IMR-90 (cell line): ENCODE results near the gene TPD52L2. TPM values are rescaled to one million over a fixed set of nuclear protein-coding genes. Genes with fewer than 3 reads are reported as not detected.

Experiments used
- ATAC-seq: fragments of 200-7000 bp; cut with Tn5 transposase; 2 replicates; pipeline ENCODE4 v1.9.1; 2020; ENCODE audit warnings: low read depth, mild to moderate bottlenecking, moderate library complexity
- BruUV-seq: library from RNA; stranded (reverse); fragments of 400-500 nt; replicated peaks from 2 replicates; lab custom pipeline; 2021; lab: Mats Ljungman, UMichigan
- CTCF ChIA-PET: fragments of 300-600 bp; formaldehyde crosslinking; extraction: SDS; loops from one replicate; lab custom pipeline; 2021; ENCODE audit warnings: antibody characterized with exemption; lab: Yijun Ruan, JAX
- POLR2A ChIA-PET: fragments of 300-600 bp; sonication (Branson Sonifier 250); formaldehyde crosslinking; loops from one replicate; lab custom pipeline; 2022; ENCODE audit warnings: antibody characterized with exemption; ENCODE audit not compliant: unreplicated experiment; lab: Charles Lee
- DNase-seq: peaks from one replicate; pipeline ENCODE4 v3.0.0; 2013
- H2AFZ ChIP-seq: replicated peaks from 2 replicates; pipeline ENCODE3; 2013; ENCODE audit warnings: low read length, mild to moderate bottlenecking; ENCODE audit not compliant: poor library complexity
- H2AK5ac ChIP-seq: 2 replicates; pipeline ENCODE4 v1.6.1; 2013; ENCODE audit warnings: low read depth, low read length, inconsistent platforms
- H2AK9ac ChIP-seq: replicated peaks from 2 replicates; pipeline ENCODE3; 2013; ENCODE audit warnings: mild to moderate bottlenecking, low read depth, low read length, moderate library complexity; ENCODE audit not compliant: poor library complexity
- H2BK120ac ChIP-seq: 2 replicates; pipeline ENCODE4 v1.6.1; 2013; ENCODE audit warnings: low read depth, low read length, inconsistent platforms
- H2BK15ac ChIP-seq: 3 replicates; pipeline ENCODE4 v1.6.1; 2013; ENCODE audit warnings: low read depth, low read length, inconsistent platforms
- H2BK20ac ChIP-seq: 2 replicates; pipeline ENCODE4 v1.6.1; 2013; ENCODE audit warnings: low read depth, mild to moderate bottlenecking, inconsistent platforms, low read length, moderate library complexity
- H2BK5ac ChIP-seq: 2 replicates; pipeline ENCODE4 v1.6.1; 2013; ENCODE audit warnings: mild to moderate bottlenecking, low read depth, low read length, inconsistent platforms; ENCODE audit not compliant: poor library complexity, severe bottlenecking
- H3K14ac ChIP-seq: replicated peaks from 2 replicates; pipeline ENCODE4 v1.6.1; 2013; ENCODE audit warnings: low read depth, low read length, inconsistent platforms
- H3K18ac ChIP-seq: 2 replicates; pipeline ENCODE4 v1.6.1; 2013; ENCODE audit warnings: low read depth, low read length, control low read depth
- H3K23ac ChIP-seq: 2 replicates; pipeline ENCODE4 v1.6.1; 2013; ENCODE audit warnings: low read depth, low read length, inconsistent platforms
- H3K27ac ChIP-seq: 2 replicates; pipeline ENCODE4 v1.5.1; 2013; ENCODE audit warnings: mild to moderate bottlenecking, control low read depth, low read length; ENCODE audit not compliant: insufficient read depth
- H3K27me3 ChIP-seq: 2 replicates; pipeline ENCODE4 v1.6.1; 2013; ENCODE audit warnings: low read length; ENCODE audit not compliant: control insufficient read depth, insufficient read depth
- H3K36me3 ChIP-seq: 2 replicates; pipeline ENCODE4 v1.6.1; 2013; ENCODE audit warnings: low read length, mixed read lengths; ENCODE audit not compliant: control insufficient read depth, insufficient read depth
- H3K4ac ChIP-seq: 2 replicates; pipeline ENCODE4 v1.6.1; 2013; ENCODE audit warnings: low read depth, low read length, inconsistent platforms
- H3K4me1 ChIP-seq: 2 replicates; pipeline ENCODE4 v1.6.1; 2013; ENCODE audit warnings: low read length, mixed read lengths; ENCODE audit not compliant: control insufficient read depth, insufficient read depth
- H3K4me2 ChIP-seq: 2 replicates; pipeline ENCODE4 v1.6.1; 2013; ENCODE audit warnings: low read depth, mild to moderate bottlenecking, control low read depth, low read length, moderate library complexity
- H3K4me3 ChIP-seq: 2 replicates; pipeline ENCODE4 v1.5.1; 2013; ENCODE audit warnings: low read depth, mild to moderate bottlenecking, control low read depth, low read length, moderate library complexity; ENCODE audit not compliant: insufficient read depth
- H3K56ac ChIP-seq: 2 replicates; pipeline ENCODE4 v1.6.1; 2013; ENCODE audit warnings: low read length, inconsistent platforms; ENCODE audit not compliant: insufficient read depth; ENCODE audit errors: extremely low read depth
- H3K79me1 ChIP-seq, 2 experiments: 2 replicates each; pipeline ENCODE4 v1.6.1; 2013; ENCODE audit warnings: low read length in 2 of 2, inconsistent platforms in 1 of 2, low read depth in 1 of 2
- H3K9ac ChIP-seq: 2 replicates; pipeline ENCODE4 v1.6.1; 2013; ENCODE audit warnings: low read depth, low read length, control low read depth
- H3K9me1 ChIP-seq: 2 replicates; pipeline ENCODE4 v1.6.1; 2013; ENCODE audit warnings: low read length, inconsistent platforms; ENCODE audit not compliant: insufficient read depth
- H3K9me3 ChIP-seq: 2 replicates; pipeline ENCODE4 v1.6.1; 2013; ENCODE audit warnings: low read length; ENCODE audit not compliant: control insufficient read depth, insufficient read depth
- H4K20me1 ChIP-seq: 2 replicates; pipeline ENCODE4 v1.6.1; 2013; ENCODE audit warnings: low read length, inconsistent platforms; ENCODE audit not compliant: insufficient read depth
- H4K5ac ChIP-seq: 2 replicates; pipeline ENCODE4 v1.6.1; 2013; ENCODE audit warnings: mild to moderate bottlenecking, low read depth, low read length, control low read depth
- H4K8ac ChIP-seq, 2 experiments: 2 replicates each; pipeline ENCODE4 v1.6.1; 2013; ENCODE audit warnings: low read depth in 2 of 2, low read length in 2 of 2, control low read depth in 1 of 2, inconsistent platforms in 1 of 2
- H4K91ac ChIP-seq: 2 replicates; pipeline ENCODE4 v1.6.1; 2013; ENCODE audit warnings: low read depth, low read length, inconsistent platforms; ENCODE audit not compliant: insufficient read depth
- BHLHE40 ChIP-seq: fragments of 150-350 bp; IDR thresholded peaks from 2 replicates; pipeline ENCODE4 v1.6.1; 2016; ENCODE audit warnings: mild to moderate bottlenecking, low read depth, low read length
- CEBPB ChIP-seq: IDR thresholded peaks from 2 replicates; pipeline ENCODE4 v1.6.1; 2012; ENCODE audit warnings: low read depth, low read length, improper control_type of control experiment
- CHD1 ChIP-seq: IDR thresholded peaks from 2 replicates; pipeline ENCODE4 v1.6.1; 2012; ENCODE audit warnings: low read depth, low read length, improper control_type of control experiment
- MAFK ChIP-seq: IDR thresholded peaks from 2 replicates; pipeline ENCODE4 v1.6.1; 2012; ENCODE audit warnings: low read depth, low read length, improper control_type of control experiment
- MXI1 ChIP-seq: IDR thresholded peaks from 2 replicates; pipeline ENCODE4 v1.6.1; 2012; ENCODE audit warnings: low read depth, mild to moderate bottlenecking, low read length, moderate library complexity, borderline replicate concordance
- NFE2L2 ChIP-seq: fragments of 150-350 bp; IDR thresholded peaks from 2 replicates; pipeline ENCODE4 v1.6.1; 2016; ENCODE audit warnings: low read depth, mild to moderate bottlenecking, low read length
- POLR2A ChIP-seq: IDR thresholded peaks from 2 replicates; pipeline ENCODE4 v1.6.1; 2012; ENCODE audit warnings: mild to moderate bottlenecking, low read depth, low read length
- RAD21 ChIP-seq: IDR thresholded peaks from 2 replicates; pipeline ENCODE4 v1.6.1; 2012; ENCODE audit warnings: low read length, improper control_type of control experiment
- RCOR1 ChIP-seq: IDR thresholded peaks from 2 replicates; pipeline ENCODE4 v1.6.1; 2012; ENCODE audit warnings: mild to moderate bottlenecking, low read length, improper control_type of control experiment; ENCODE audit not compliant: insufficient replicate concordance
- RFX5 ChIP-seq: IDR thresholded peaks from 2 replicates; pipeline ENCODE4 v1.8.0; 2012; ENCODE audit warnings: low read depth, mild to moderate bottlenecking, low read length, moderate library complexity
- SMC3 ChIP-seq: fragments of 150-350 bp; IDR thresholded peaks from 2 replicates; pipeline ENCODE4 v1.6.1; 2016; ENCODE audit warnings: low read depth, mild to moderate bottlenecking, antibody characterized with exemption, low read length, moderate library complexity
- WGBS, 2 experiments: methylation state at CpG; one replicate each; pipeline versions ENCODE4 v1.1.5 to v1.1.7; 2013; ENCODE audit warnings: missing lambda C conversion rate in 2 of 2; ENCODE audit not compliant: insufficient read length in 1 of 2; ENCODE audit errors: extremely low coverage in 2 of 2; 5-methylcytosine and 5-hydroxymethylcytosine counted together
- dilution Hi-C: fragments of 300-500 bp; cut with HindIII; formaldehyde crosslinking; loops from one replicate; pipeline ENCODE4 v1.14.3; 2018; ENCODE audit warnings: low sequenced_read_pairs; ENCODE audit not compliant: unreplicated experiment
- in situ Hi-C: fragments of 300-500 bp; cut with MboI; formaldehyde crosslinking; loops from 3 replicates; pipeline ENCODE4 v1.14.3; 2019; ENCODE audit warnings: low sequenced_read_pairs, inconsistent platforms, mixed read lengths
- intact Hi-C: fragments of 100-400 bp; cut with micrococcal nuclease; formaldehyde crosslinking; loops from 2 replicates; pipeline ENCODE4 v1.10.0; 2022
- polyA plus RNA-seq, 3 experiments: library from polyadenylated mRNA; depleted of rRNA; stranded (reverse); fragments of >200 nt; gene quantifications; 2 replicates each; pipeline ENCODE4 v1.2.3, GENCODE V29; 2012; ENCODE audit warnings: low replicate concordance in 1 of 3
- total RNA-seq: library from RNA; depleted of rRNA; stranded (reverse); fragments of >200 nt; gene quantifications from 2 replicates; pipeline ENCODE4 v1.2.3, GENCODE V29; 2012
- TF ChIP-seq, protein P1 (sequence below): fragments of 150-350 bp; IDR thresholded peaks from 2 replicates; pipeline ENCODE4 v1.6.1; 2016; ENCODE audit warnings: low read depth, mild to moderate bottlenecking, low read length, moderate library complexity, borderline replicate concordance
- TF ChIP-seq, protein P2 (sequence below): conservative IDR thresholded peaks from 2 replicates; pipeline ENCODE4 v1.5.1; 2012; ENCODE audit warnings: mild to moderate bottlenecking, low read depth, low read length, improper control_type of control experiment

TPD52L2 gene
- total and polyA plus RNA-seq, 2 of the 4 experiments (the other 2 are of a cell fraction): 113 to 189 TPM

DNA sequence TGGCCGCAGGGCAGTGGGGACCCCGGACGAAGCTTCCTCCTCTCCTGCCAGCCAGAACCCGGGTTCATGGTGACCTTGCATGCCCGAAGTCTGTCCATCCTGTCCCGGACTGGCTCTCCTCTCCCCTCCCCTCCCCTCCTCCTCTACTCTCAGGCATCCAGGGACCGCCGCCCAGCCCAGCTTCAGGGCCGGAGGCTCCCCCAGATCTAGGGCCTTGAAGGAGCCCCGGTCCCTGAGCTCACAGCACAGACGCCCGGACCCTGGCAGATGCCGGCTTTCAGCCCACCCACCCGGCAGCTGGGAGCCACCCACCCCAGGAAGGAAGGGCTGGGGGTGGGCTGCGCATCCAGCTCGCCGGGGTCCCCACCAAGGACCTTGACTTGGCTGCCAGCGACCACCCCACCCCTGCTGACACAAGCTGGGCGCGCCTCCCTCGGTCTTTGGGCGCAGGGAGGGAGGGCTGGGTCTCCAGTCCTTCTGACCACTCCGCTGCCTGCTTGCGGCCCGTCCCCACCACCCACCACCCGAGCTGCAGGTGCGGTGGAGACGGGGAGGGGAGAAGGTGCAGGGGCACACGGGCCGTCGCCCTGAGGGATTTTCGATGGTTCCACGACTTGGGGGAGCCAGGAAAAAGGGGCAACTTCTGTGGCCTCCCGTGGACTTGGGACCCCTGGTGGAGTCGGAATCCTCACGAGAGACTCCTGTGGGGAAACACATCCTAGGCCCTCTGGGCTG, 9.5 kb upstream of the TPD52L2 start:
- in situ Hi-C loops (loop anchor here (5.0 kb wide), 1 partner anchor 73 kb away; no protein-coding TSS in a partner anchor), dilution Hi-C loops (no loop called here), intact Hi-C loops (no loop called here)
- H4K8ac ChIP-seq: 0 out of 4 replicates have a peak overlapping the region, but pooled peaks of 1 of the 2 experiments have one; percentile 39
- no peaks in the 10 kb centered on the region for H3K36me3 ChIP-seq
- H3K27ac ChIP-seq: no peak overlapping the region
- no peak overlapping the region for H2BK120ac ChIP-seq
- peak overlapping the region; percentile 32; the same call in 1 of the 2 replicates for H4K5ac ChIP-seq
- 43% methylated on average over 5 of the region's 36 CpGs; no CpG with 5 or more reads in 1 of the 2 experiments for WGBS, 2 experiments
- no peaks in the 10 kb centered on the region for H3K9me1 ChIP-seq
- no peaks in the 10 kb centered on the region for H3K79me1 ChIP-seq
- no peak overlapping the region for H3K9ac ChIP-seq
- 0 out of 2 replicates have a peak overlapping the region, but pooled peaks have one; percentile 34 for H3K23ac ChIP-seq
- no peak overlapping the region; the same call in 1 of the 2 replicates for H3K18ac ChIP-seq
- H3K4me2 ChIP-seq: no peak overlapping the region
- H3K56ac ChIP-seq: no peak overlapping the region
- H3K4me3 ChIP-seq: no peak overlapping the region
- no peak overlapping the region for H3K4ac ChIP-seq
- POLR2A ChIA-PET: no interaction called here
- CTCF ChIA-PET: interaction anchor here (1.2 kb wide), 1 partner anchor 9 kb away, joined by 3 read pairs; no protein-coding TSS in a partner anchor
- H3K9me3 ChIP-seq: no peaks in the 10 kb centered on the region
- no peak overlapping the region for H2BK5ac ChIP-seq
- H4K91ac ChIP-seq: no peak overlapping the region
- H3K27me3 ChIP-seq: no peaks in the 10 kb centered on the region; the same call in 1 of the 2 replicates
- peak overlapping the region; percentile 78 for H2AFZ ChIP-seq
- BruUV-seq: no TSS peak
- H3K4me1 ChIP-seq: peaks cover 27% of the 10 kb centered on the region
- TF ChIP-seq SMC3 (no peak), NFE2L2 (no peak), CHD1 (no peak), CEBPB (no peak), POLR2A (no peak), RAD21 (no peak), BHLHE40 (no peak), RFX5 (no peak), MAFK (no peak), RCOR1 (no peak), MXI1 (no peak)
- TF ChIP-seq, protein P1, sequence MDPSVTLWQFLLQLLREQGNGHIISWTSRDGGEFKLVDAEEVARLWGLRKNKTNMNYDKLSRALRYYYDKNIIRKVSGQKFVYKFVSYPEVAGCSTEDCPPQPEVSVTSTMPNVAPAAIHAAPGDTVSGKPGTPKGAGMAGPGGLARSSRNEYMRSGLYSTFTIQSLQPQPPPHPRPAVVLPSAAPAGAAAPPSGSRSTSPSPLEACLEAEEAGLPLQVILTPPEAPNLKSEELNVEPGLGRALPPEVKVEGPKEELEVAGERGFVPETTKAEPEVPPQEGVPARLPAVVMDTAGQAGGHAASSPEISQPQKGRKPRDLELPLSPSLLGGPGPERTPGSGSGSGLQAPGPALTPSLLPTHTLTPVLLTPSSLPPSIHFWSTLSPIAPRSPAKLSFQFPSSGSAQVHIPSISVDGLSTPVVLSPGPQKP: no peak
- TF ChIP-seq, protein P2, sequence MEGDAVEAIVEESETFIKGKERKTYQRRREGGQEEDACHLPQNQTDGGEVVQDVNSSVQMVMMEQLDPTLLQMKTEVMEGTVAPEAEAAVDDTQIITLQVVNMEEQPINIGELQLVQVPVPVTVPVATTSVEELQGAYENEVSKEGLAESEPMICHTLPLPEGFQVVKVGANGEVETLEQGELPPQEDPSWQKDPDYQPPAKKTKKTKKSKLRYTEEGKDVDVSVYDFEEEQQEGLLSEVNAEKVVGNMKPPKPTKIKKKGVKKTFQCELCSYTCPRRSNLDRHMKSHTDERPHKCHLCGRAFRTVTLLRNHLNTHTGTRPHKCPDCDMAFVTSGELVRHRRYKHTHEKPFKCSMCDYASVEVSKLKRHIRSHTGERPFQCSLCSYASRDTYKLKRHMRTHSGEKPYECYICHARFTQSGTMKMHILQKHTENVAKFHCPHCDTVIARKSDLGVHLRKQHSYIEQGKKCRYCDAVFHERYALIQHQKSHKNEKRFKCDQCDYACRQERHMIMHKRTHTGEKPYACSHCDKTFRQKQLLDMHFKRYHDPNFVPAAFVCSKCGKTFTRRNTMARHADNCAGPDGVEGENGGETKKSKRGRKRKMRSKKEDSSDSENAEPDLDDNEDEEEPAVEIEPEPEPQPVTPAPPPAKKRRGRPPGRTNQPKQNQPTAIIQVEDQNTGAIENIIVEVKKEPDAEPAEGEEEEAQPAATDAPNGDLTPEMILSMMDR: no peak
- no peak overlapping the region for H3K14ac ChIP-seq
- DNase-seq (no peak), ATAC-seq (peak; percentile 2; the same call in 1 of the 2 replicates)
- peak overlapping the region; percentile 70 for H2AK9ac ChIP-seq
- no peak overlapping the region for H2BK15ac ChIP-seq
- H2BK20ac ChIP-seq: no peak overlapping the region
- peak overlapping the region; percentile 50; the same call in 1 of the 2 replicates for H2AK5ac ChIP-seq
- no peaks in the 10 kb centered on the region; the same call in 1 of the 2 replicates for H4K20me1 ChIP-seq
